Endothelial cell of umbilical vein (primary cell): Measurements from ENCODE around the gene NRXN3.

Source experiments
- CTCF ChIP-seq, 2 donors: IDR thresholded peaks; 1 replicate in 1 of 2; 2 replicates in 1 of 2; pipeline ENCODE4 v1.5.1; 2011; ENCODE audit warnings: low read length in 2 of 2, mild to moderate bottlenecking in 2 of 2, moderate library complexity in 2 of 2, control low read depth in 1 of 2, inconsistent platforms in 1 of 2, low read depth in 1 of 2; ENCODE audit not compliant: insufficient read depth in 1 of 2; ENCODE audit errors: extremely low read depth in 1 of 2
- JUN ChIP-seq: IDR thresholded peaks from 2 replicates; pipeline ENCODE4 v1.6.1; 2011; ENCODE audit warnings: borderline replicate concordance, low read depth; ENCODE audit not compliant: insufficient read length, insufficient read depth
- MAX ChIP-seq: IDR thresholded peaks from 2 replicates; pipeline ENCODE4 v1.6.1; 2011; ENCODE audit not compliant: insufficient read depth, insufficient read length
- MYC ChIP-seq: IDR thresholded peaks from one replicate; pipeline ENCODE4 v1.6.1; 2011; ENCODE audit warnings: mild to moderate bottlenecking, low read depth, low read length
- POLR2A ChIP-seq: IDR thresholded peaks from 2 replicates; pipeline ENCODE4 v1.6.1; 2012; ENCODE audit warnings: low read depth, mild to moderate bottlenecking, control low read depth, low read length
- POLR2AphosphoS5 ChIP-seq: IDR thresholded peaks from 2 replicates; pipeline ENCODE4 v1.6.1; 2012; ENCODE audit warnings: low read depth, mild to moderate bottlenecking, control low read depth, low read length, moderate library complexity; ENCODE audit not compliant: insufficient read depth

GRCh38 chr14:79080040-79080439 lies 909.9 kb downstream of the NRXN3 start:
- TF ChIP-seq CTCF (IDR thresholded peaks at IDR 0.05; ENCODE audit: extremely low read depth in 1 of 2, insufficient read depth in 1 of 2, low read depth in 1 of 2, low read length in 2 of 2) (no peak), JUN (no peak), MAX (no peak), POLR2A (no peak), POLR2AphosphoS5 (no peak), MYC (no peak)
